ENCODE results near the gene POMGNT1. TPM values are rescaled to one million over a fixed set of nuclear protein-coding genes. Genes with fewer than 3 reads are reported as not detected.

The POMGNT1 gene
- total and polyA plus RNA-seq, 4 donors, result 34.6 to 70.2 (median 44.7) TPM

DNA sequence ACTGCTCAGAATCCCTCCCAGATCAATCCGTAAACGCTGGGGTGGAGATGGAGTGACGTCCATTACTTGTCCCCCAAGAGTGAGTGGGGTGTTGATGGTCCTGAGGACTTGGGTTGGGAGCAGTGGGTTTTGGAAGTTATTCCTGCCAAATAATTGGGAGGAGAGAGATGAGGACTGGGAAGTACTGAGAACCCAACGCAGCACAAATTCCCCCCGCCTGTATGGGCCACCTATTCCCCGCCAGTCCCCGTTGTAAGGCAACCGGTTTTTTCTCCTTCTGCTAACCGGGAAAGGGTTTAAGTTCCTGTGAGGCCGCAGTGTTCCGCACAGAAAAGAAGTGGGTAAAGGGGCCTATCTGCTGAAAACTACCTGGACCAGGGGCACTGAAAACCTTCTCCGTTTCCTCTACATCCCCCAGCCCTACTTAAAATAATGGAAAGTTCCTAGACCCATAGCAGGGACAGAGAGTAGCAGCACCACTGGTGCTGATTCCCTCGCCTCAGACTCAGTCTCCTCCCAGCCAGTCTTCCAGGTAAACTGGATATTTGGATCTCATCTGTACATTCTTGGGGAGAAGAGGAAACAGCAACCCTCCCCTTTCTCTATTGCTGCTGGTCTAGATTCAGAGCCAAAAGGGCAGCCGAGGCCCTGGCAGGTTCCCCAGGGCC, 5.6 kb upstream of the POMGNT1 start:
- no peak for DNase-seq
- peaks cover 0 to 15% (median 8%) of the 10 kb centered on the region in 5 donors for H3K4me1 ChIP-seq (ENCODE audit: control insufficient read depth in 5 of 5, insufficient read depth in 5 of 5, low read length in 5 of 5)
- H3K27me3 ChIP-seq (ENCODE audit: control insufficient read depth in 3 of 3, insufficient read depth in 3 of 3, low read length in 2 of 3), result no peaks in the 10 kb centered on the region
- H3K27ac ChIP-seq (ENCODE audit: low read depth in 1 of 2, low read length in 1 of 2), result peak overlapping the region; percentile 35 to 89
- peak overlapping the region; percentile 34 to 55 for H3K9ac ChIP-seq (ENCODE audit: insufficient read depth in 1 of 2, low read length in 2 of 2)
- TF ChIP-seq CTCF (IDR thresholded peaks at IDR 0.05; ENCODE audit: control extremely low read depth, extremely low read depth), result no peak
- H3K9me3 ChIP-seq (ENCODE audit: control insufficient read depth in 4 of 4, insufficient read depth in 3 of 4, low read length in 3 of 4), result no peaks in the 10 kb centered on the region
- 26 to 41% methylated on average over 14 of the region's 14 CpGs for WGBS, 2 donors
- peak overlapping the region; percentile 68 for H3K4me3 ChIP-seq
- ATAC-seq (ENCODE audit: insufficient read depth, low FRiP score), result no peak
- no peaks in the 10 kb centered on the region for H3K36me3 ChIP-seq (ENCODE audit: control insufficient read depth in 4 of 4, insufficient read depth in 4 of 4, low read length in 4 of 4)

DNA sequence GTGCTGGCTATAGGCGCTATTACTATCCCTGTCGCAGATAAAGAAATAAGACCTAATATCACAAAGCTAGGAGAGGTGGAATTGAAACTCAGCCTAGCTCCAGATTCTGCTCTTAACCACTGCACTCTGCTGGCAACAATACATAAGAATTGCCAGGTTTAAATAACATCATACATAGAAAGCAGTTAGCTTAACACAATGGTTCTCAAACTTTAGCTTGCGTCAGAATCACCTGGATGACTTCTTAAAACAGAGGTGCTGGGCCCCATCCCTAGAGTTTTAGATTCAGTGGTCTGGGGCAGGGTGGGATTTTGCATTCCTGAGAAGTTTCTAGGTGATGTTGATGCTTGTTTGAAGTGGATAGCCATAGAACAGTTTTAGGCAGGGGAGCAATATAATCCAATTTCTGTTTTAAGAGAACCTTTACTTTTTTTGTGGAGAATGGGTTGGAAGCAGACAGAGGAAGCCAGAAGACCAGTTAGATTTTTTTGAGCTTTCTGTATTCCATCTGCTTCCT, 1.1 kb upstream of the POMGNT1 start:
- ATAC-seq (ENCODE audit: insufficient read depth, low FRiP score), result no peak
- no peaks in the 10 kb centered on the region for H3K27me3 ChIP-seq (ENCODE audit: control insufficient read depth in 3 of 3, insufficient read depth in 3 of 3, low read length in 2 of 3)
- no peak overlapping the region for H3K27ac ChIP-seq (ENCODE audit: low read depth in 1 of 2, low read length in 1 of 2)
- H3K4me3 ChIP-seq, result no peak overlapping the region
- WGBS, 2 donors, result 88 to 91% methylated on average over 3 of the region's 3 CpGs
- peak in 1 of 3 donors; percentile 18 for DNase-seq
- no peak overlapping the region for H3K9ac ChIP-seq (ENCODE audit: insufficient read depth in 1 of 2, low read length in 2 of 2)
- H3K9me3 ChIP-seq (ENCODE audit: control insufficient read depth in 4 of 4, insufficient read depth in 3 of 4, low read length in 3 of 4), result no peaks in the 10 kb centered on the region
- no peak for TF ChIP-seq CTCF (IDR thresholded peaks at IDR 0.05; ENCODE audit: control extremely low read depth, extremely low read depth)
- peaks cover 0 to 14% (median 2%) of the 10 kb centered on the region in 4 donors for H3K36me3 ChIP-seq (ENCODE audit: control insufficient read depth in 4 of 4, insufficient read depth in 4 of 4, low read length in 4 of 4)
- H3K4me1 ChIP-seq (ENCODE audit: control insufficient read depth in 5 of 5, insufficient read depth in 5 of 5, low read length in 5 of 5), result peaks cover 0 to 26% (median 12%) of the 10 kb centered on the region in 5 donors

- DNase-seq (no peak), ATAC-seq (ENCODE audit: insufficient read depth, low FRiP score) (no peak)
- WGBS, 2 donors, result 60 to 78% methylated on average over 9 of the region's 9 CpGs
Observed at GRCh38 chr1:46197560-46197963, 672 bp downstream of the POMGNT1 start.

More at GRCh38 chr1:46197560-46197963, 672 bp downstream of the POMGNT1 start:
- no peak for TF ChIP-seq CTCF (IDR thresholded peaks at IDR 0.05; ENCODE audit: control extremely low read depth, extremely low read depth)
- Histone ChIP-seq H3K27me3 (ENCODE audit: control insufficient read depth in 3 of 3, insufficient read depth in 3 of 3, low read length in 2 of 3) (no peaks in the 10 kb centered on the region), H3K27ac (ENCODE audit: low read depth in 1 of 2, low read length in 1 of 2) (peak overlapping the region; percentile 65 to 86), H3K9me3 (ENCODE audit: control insufficient read depth in 4 of 4, insufficient read depth in 3 of 4, low read length in 3 of 4) (no peaks in the 10 kb centered on the region), H3K9ac (ENCODE audit: insufficient read depth in 1 of 2, low read length in 2 of 2) (peak overlapping the region; percentile 72 to 80), H3K4me1 (ENCODE audit: control insufficient read depth in 5 of 5, insufficient read depth in 5 of 5, low read length in 5 of 5) (peaks cover 0 to 17% (median 6%) of the 10 kb centered on the region in 5 donors), H3K4me3 (peak overlapping the region; percentile 75), H3K36me3 (ENCODE audit: control insufficient read depth in 4 of 4, insufficient read depth in 4 of 4, low read length in 4 of 4) (peaks cover 4 to 27% (median 8%) of the 10 kb centered on the region in 4 donors)

All from lung (tissue), 12 donors.